H1 (cell line): ENCODE data around the gene IQCK. TPM values are rescaled to one million over a fixed set of nuclear protein-coding genes. Genes with fewer than 3 reads are reported as not detected.
A peak's percentile ranks its signal among the peaks of the same experiment; 100 is the strongest.

Source experiments
- CBX5 ChIP-seq: fragments of 300-800, 300-1000 bp; sonication (generic); IDR thresholded peaks from 2 replicates; pipeline ENCODE4 v1.7.1; 2016; ENCODE audit warnings: antibody characterized with exemption, low read length, low read depth
- CBX8 ChIP-seq: fragments of 300-800, 300-1000 bp; sonication (generic); IDR thresholded peaks from 2 replicates; pipeline ENCODE4 v1.7.1; 2016; ENCODE audit warnings: low read depth, low read length, borderline replicate concordance
- EP300 ChIP-seq, 2 experiments: IDR thresholded peaks; 1 replicate in 1 of 2; 2 replicates in 1 of 2; pipeline ENCODE4 v1.6.1; 2011 to 2012; ENCODE audit warnings: low read depth in 2 of 2, low read length in 2 of 2, mild to moderate bottlenecking in 2 of 2, borderline replicate concordance in 1 of 2, inconsistent platforms in 1 of 2, moderate library complexity in 1 of 2
- FOSL1 ChIP-seq: IDR thresholded peaks from 2 replicates; pipeline ENCODE4 v1.6.1; 2011; ENCODE audit warnings: mild to moderate bottlenecking, low read depth, low read length, moderate library complexity; ENCODE audit not compliant: insufficient read depth
- GTF2F1 ChIP-seq: IDR thresholded peaks from 2 replicates; pipeline ENCODE4 v1.6.1; 2012; ENCODE audit warnings: low read depth, low read length, improper control_type of control experiment, borderline replicate concordance
- HDAC2 ChIP-seq, 2 experiments: fragments of 300-600 bp in 1 of 2; sonication (generic) in 1 of 2; IDR thresholded peaks; 2 replicates each; pipeline ENCODE4 v1.6.1; 2011 to 2012; ENCODE audit warnings: low read depth in 2 of 2, low read length in 2 of 2, mild to moderate bottlenecking in 2 of 2, moderate library complexity in 2 of 2, borderline replicate concordance in 1 of 2, inconsistent platforms in 1 of 2
- JUN ChIP-seq: IDR thresholded peaks from 2 replicates; pipeline ENCODE4 v1.6.1; 2011; ENCODE audit warnings: low read depth, mild to moderate bottlenecking, improper control_type of control experiment, low read length
- KDM4A ChIP-seq: IDR thresholded peaks from one replicate; pipeline ENCODE4 v1.7.1; 2012; ENCODE audit warnings: low read depth, mild to moderate bottlenecking, moderate library complexity, low read length, inconsistent platforms; ENCODE audit not compliant: severe bottlenecking
- KDM5A ChIP-seq: fragments of 200-600 bp; IDR thresholded peaks from 2 replicates; pipeline ENCODE4 v1.7.1; 2012; ENCODE audit warnings: mild to moderate bottlenecking, low read length, inconsistent platforms, mixed read lengths
- MAX ChIP-seq: IDR thresholded peaks from 2 replicates; pipeline ENCODE4 v1.6.1; 2012; ENCODE audit warnings: inconsistent platforms
- NANOG ChIP-seq: IDR thresholded peaks from 2 replicates; pipeline ENCODE4 v1.6.1; 2011; ENCODE audit warnings: low read length, low read depth, mild to moderate bottlenecking, inconsistent platforms; ENCODE audit not compliant: insufficient read depth, poor library complexity, severe bottlenecking
- NRF1 ChIP-seq: IDR thresholded peaks from 2 replicates; pipeline ENCODE4 v1.6.1; 2011; ENCODE audit warnings: mild to moderate bottlenecking, low read depth, low read length, improper control_type of control experiment
- POLR2AphosphoS5 ChIP-seq: IDR thresholded peaks from 2 replicates; pipeline ENCODE4 v1.6.1; 2011; ENCODE audit warnings: low read depth, low read length
- RAD21 ChIP-seq, 2 experiments: IDR thresholded peaks in 1 of 2; conservative IDR thresholded peaks in 1 of 2; 2 replicates each; pipeline ENCODE4 v1.6.1; 2011; ENCODE audit warnings: low read depth in 2 of 2, low read length in 2 of 2, improper control_type of control experiment in 1 of 2, inconsistent platforms in 1 of 2, mild to moderate bottlenecking in 1 of 2, moderate library complexity in 1 of 2
- RBBP5 ChIP-seq: IDR thresholded peaks from 2 replicates; pipeline ENCODE4 v1.7.1; 2012; ENCODE audit warnings: low read depth, mild to moderate bottlenecking, inconsistent platforms, low read length, moderate library complexity, borderline replicate concordance
- RFX5 ChIP-seq: IDR thresholded peaks from 2 replicates; pipeline ENCODE4 v1.6.1; 2011; ENCODE audit warnings: low read depth, low read length, improper control_type of control experiment, borderline replicate concordance
- SAP30 ChIP-seq: fragments of 300-600 bp; sonication (generic); IDR thresholded peaks from 2 replicates; pipeline ENCODE4 v1.7.1; 2012; ENCODE audit warnings: low read length, moderate library complexity, mild to moderate bottlenecking, inconsistent platforms; ENCODE audit not compliant: insufficient read depth, insufficient replicate concordance
- TAF1 ChIP-seq: IDR thresholded peaks from 2 replicates; pipeline ENCODE4 v1.6.1; 2011; ENCODE audit warnings: mild to moderate bottlenecking, low read depth, low read length
- TEAD4 ChIP-seq: IDR thresholded peaks from 2 replicates; pipeline ENCODE4 v1.6.1; 2012; ENCODE audit warnings: low read depth, low read length, inconsistent platforms, mixed read lengths
- ZNF274 ChIP-seq: IDR thresholded peaks from 2 replicates; pipeline ENCODE4 v1.7.0; 2012; ENCODE audit warnings: low read length, borderline replicate concordance; ENCODE audit errors: extremely low read depth
- polyA plus RNA-seq, 7 experiments: library from polyadenylated mRNA; depleted of rRNA in 3 of 7; stranded (reverse) in 5 of 7; unstranded in 2 of 7; fragments of >200 nt in 5 of 7; fragments of 200-250 nt in 2 of 7; gene quantifications; 1 replicate in 5 of 7; 2 replicates in 1 of 7; 4 replicates in 1 of 7; pipeline versions ENCODE4 v1.2.1 to v1.2.3, GENCODE V29; 2011 to 2013; ENCODE audit warnings: missing spikeins in 2 of 7, mixed read lengths in 2 of 7
- total RNA-seq: library from RNA; stranded (reverse); fragmentation: NEBNext Ultra II Directional; extraction: Animal tissue kit (Norgen Biotek cat#: 25700); gene quantifications from 2 replicates; pipeline ENCODE4 v1.2.1, GENCODE V29; 2021
- TF ChIP-seq, protein P1 (sequence below): IDR thresholded peaks from 2 replicates; pipeline ENCODE4 v1.6.1; 2012; ENCODE audit warnings: inconsistent platforms
- TF ChIP-seq, protein P2 (sequence below): IDR thresholded peaks from 2 replicates; pipeline ENCODE4 v1.6.1; 2011; ENCODE audit warnings: low read length, improper control_type of control experiment

Gene IQCK
- total and polyA plus RNA-seq, 2 of the 8 experiments (the other 6 are each of a cell fraction or from before 2014, with no cell fraction given), result 6.2 to 9.3 TPM

DNA sequence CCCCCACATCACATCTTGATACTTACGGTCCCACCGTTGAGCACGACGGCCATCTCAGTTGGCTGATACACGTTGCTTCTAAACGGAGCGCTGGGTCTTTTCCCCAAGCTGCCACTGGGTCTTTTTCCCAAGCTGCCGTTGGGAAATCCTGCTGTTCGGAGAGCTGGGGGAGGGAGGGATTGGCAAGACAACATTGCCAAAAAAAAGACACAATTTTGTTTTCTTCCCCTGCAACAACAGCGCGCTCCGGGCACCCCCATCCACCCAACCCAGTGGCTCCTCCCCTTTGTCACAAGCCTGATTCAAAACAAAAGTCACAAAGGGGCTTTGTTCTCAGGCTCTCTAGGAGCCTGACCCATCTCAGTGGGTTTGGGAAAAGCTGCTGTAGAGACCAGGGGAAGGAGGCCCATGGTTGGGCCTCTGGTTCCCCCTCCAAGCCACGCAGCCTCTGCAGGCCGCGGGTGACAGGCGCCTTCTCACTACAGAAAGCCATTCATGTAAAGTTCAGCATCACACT is 143.8 kb downstream of the IQCK start (continued):
- TF ChIP-seq ZNF274 (no peak), RAD21 (IDR thresholded peaks at IDR 0.05 in 1 of 2, conservative IDR thresholded peaks at IDR 0.05 in 1 of 2; ENCODE audit: low read depth in 2 of 2, low read length in 2 of 2) (no peak; a peak in 1 of 4 replicates), NANOG (no peak), MAX (no peak), TAF1 (0 out of 2 replicates have a peak, but pooled peaks have one; percentile 46), GTF2F1 (no peak), EP300 (IDR thresholded peaks at IDR 0.05; ENCODE audit: borderline replicate concordance in 1 of 2, low read depth in 2 of 2, low read length in 2 of 2) (peak in 1 of 2 experiments; percentile 23; a peak in 1 of 3 replicates), SAP30 (no peak), FOSL1 (no peak), CBX5 (no peak), HDAC2 (IDR thresholded peaks at IDR 0.05; ENCODE audit: borderline replicate concordance in 1 of 2, low read depth in 2 of 2, low read length in 2 of 2) (no peak; a peak in 1 of 4 replicates), CBX8 (no peak), TEAD4 (no peak), JUN (no peak), KDM4A (no peak), NRF1 (no peak), KDM5A (no peak), RBBP5 (no peak), RFX5 (no peak), POLR2AphosphoS5 (0 out of 2 replicates have a peak, but pooled peaks have one; percentile 27)
- TF ChIP-seq, protein P1, sequence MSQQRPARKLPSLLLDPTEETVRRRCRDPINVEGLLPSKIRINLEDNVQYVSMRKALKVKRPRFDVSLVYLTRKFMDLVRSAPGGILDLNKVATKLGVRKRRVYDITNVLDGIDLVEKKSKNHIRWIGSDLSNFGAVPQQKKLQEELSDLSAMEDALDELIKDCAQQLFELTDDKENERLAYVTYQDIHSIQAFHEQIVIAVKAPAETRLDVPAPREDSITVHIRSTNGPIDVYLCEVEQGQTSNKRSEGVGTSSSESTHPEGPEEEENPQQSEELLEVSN, result no peak
- TF ChIP-seq, protein P2, sequence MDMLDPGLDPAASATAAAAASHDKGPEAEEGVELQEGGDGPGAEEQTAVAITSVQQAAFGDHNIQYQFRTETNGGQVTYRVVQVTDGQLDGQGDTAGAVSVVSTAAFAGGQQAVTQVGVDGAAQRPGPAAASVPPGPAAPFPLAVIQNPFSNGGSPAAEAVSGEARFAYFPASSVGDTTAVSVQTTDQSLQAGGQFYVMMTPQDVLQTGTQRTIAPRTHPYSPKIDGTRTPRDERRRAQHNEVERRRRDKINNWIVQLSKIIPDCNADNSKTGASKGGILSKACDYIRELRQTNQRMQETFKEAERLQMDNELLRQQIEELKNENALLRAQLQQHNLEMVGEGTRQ, result no peak
